GM19023 (cell line): Measurements from ENCODE around the gene MBL2.

ENCODE experiments used
- ATAC-seq: cut with Tn5 transposase; IDR thresholded peaks from one replicate; pipeline ENCODE4 v1.9.1; 2021; ENCODE audit warnings: mild to moderate bottlenecking, moderate library complexity; ENCODE audit not compliant: unreplicated experiment

MBL2 gene

GRCh38 chr10:52772623-52773022, at the start of gene MBL2:
TSS of gene MBL2 (minus strand) at chr10:52772784. CDS start at chr10:52771635, 1,149 bp downstream.
- ATAC-seq: no peak

DNA sequence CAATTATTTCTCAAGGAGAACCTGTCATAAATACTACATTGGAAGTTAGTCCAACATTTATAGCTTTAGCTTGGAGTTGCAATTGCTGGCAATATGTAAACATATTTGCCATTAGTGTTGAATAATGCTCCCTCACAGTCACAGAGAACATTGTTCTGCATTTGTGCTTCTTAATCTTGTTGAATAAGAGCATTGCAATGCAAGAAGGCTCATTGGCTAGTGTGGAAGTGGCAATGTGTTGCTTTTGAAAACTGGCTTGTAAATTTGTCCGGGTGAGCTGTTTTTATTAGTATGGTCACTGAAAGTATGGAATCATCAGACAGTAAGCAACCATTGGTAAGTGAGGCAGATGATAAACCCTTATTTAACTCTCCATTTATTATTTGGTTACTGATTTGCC, 47.7 kb upstream of the MBL2 start:
- ATAC-seq: no peak

DNA sequence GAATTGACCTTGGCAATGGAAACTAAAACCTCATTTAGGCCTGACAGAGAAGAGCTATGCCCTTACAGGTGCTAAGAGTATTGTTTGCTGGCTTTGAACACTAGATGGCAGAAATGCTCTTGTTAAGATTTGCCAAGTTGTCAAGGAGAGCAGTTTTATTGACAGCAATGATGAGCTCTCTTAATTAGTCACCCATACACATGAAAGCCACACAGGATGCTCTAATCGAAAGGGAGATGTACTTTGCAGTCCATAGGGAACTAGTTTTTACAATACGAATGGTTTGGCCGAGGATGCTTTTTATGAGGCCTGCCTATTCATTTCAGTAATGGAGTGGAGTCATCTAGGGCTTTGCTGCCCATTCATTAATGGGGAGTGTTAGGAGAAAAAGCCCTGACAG, 45.4 kb upstream of the MBL2 start:
- peak; percentile 94 for ATAC-seq

DNA sequence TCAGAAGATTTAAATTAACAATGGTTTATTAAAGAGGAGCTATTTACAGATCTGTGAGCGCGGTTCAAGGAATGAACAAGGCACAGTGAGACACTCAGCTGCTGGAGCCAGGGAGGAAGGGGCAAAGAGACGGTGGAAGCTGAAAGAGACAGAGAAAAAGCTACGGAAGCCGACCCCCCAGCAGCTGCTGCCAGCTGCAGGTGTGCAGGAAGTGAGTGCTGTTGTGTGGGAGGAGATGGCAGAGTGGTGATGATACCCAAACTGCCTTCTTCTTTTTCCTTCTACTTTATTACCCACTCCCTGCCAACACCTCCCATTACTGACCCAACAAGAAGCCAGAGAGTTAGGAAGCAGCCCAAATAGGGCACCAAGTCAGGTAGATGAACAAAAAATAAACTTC, 41.9 kb upstream of the MBL2 start:
- no peak for ATAC-seq

- no peak for ATAC-seq
Observed at GRCh38 chr10:52811776-52812175, 39.2 kb upstream of the MBL2 start.

- no peak for ATAC-seq
Observed at GRCh38 chr10:52810761-52811160, 38.2 kb upstream of the MBL2 start.

DNA sequence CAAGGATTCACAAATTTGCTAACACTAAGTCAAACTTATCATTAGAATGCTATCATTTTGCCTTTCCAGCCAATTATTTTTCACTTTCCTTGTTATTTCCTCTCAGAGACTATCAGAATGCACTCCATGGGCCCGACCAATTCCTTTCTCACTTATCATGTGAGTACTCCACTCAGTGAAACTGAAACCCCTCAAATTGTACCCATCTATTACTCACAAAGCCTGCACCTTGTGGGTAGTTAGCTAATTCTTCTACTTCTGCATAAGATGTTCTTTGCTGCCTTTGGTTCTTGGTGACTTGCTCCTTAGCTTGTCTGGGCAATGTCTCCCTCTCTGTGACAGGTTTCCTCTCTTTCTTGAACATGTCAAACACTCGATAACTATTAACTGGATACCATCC, 35.2 kb upstream of the MBL2 start:
- ATAC-seq: no peak

DNA sequence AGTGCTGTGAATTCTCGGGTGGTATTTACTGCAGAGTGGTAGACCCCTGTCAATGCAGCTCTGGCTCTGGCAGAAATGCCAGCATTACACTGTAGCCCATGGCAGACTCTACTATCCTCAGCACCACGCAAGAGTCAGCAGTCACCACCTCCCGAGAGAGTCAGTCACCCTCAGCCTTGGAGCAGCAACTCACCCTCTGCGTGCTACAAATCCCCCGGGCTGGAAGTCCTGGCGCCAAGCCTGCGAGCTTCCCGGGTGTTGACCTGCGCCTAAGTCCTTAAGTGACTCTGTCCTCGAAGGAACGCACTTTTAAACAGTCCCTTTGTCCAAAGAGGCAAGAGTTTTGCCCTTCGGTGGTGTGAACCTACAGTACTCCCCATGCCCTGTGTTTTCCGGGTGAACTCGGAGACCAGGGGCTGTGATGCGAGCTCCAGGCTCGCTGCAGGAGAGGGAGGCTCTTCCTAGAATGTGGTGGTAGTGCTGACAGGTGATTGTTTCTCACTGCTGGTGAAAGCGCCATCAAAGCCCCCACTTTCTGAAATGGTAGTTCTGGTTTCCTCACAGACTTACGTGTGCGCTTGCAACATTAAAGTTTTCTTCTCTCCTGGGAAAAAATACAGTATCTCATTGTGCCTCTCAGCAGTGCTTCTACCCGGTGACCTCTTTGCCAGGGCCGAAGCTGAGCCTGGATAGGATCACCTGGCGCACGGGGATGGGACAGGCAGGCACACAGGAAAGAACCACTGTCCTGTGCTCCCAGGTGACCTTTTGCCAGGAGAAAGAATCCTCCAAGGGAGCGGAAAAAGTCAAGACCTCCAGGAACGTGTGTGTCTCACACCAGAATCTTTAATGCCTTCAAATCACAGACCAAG, 33.1 kb upstream of the MBL2 start:
- ATAC-seq: no peak

- ATAC-seq: no peak
Observed at GRCh38 chr10:52801947-52802346, 29.4 kb upstream of the MBL2 start.

DNA sequence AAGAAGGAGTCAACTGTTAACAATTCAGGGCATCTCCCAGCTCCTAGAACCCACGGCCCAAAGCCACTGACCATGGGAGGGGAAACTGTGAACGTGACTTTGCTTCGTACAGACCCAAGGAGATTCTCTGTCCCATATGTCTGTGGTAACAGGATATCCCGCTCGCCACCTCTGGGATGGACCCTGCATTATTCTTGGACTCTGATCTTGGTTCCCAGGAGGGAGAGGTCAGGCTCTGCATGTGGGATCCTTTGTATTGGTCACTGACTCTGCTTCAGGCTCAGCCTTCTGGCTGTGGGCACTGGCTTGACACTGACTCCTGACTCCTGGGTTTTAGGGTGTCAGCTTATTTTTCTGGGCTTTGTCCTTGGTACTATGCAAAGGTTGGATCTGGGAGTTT, 13.5 kb upstream of the MBL2 start:
- no peak for ATAC-seq

DNA sequence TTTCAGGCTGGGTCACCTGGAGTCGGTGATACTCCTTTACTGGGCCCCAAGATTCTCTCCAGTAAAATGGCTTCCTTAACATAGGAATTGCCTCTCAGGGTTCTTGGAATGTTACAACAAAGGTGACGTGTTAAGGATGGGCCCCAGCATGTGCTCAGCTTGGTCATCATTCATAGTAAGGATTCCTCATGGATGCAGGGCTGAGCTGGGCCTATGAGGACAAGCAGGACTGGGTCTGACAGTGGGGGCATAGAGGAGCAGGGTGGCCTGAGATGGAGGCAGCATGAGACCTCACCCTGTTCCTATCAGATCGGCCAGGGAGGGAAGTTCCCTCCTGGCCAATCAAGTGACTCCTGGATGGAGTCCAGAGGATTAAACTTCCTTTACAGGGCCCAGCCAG, 12.8 kb upstream of the MBL2 start:
- ATAC-seq: no peak

DNA sequence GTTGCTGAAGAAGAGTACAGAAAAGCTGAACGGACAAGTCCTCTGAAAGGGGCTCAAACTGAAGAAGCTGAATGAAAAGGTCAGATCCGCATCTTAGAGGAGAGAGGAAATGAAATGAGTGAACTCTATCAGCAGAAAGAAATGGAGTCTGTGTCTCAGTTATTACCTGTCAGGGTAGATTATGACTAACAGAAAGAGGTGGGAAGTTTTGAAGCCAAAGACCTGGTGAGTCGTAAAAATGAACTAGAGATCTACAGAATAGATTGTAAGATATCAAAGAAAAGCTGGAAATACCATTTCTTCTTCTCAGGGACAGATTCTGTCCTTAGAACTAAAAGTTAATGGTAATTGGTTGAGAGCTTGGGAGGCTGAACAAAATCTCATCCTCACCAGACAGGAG, 11.1 kb upstream of the MBL2 start:
- no peak for ATAC-seq

DNA sequence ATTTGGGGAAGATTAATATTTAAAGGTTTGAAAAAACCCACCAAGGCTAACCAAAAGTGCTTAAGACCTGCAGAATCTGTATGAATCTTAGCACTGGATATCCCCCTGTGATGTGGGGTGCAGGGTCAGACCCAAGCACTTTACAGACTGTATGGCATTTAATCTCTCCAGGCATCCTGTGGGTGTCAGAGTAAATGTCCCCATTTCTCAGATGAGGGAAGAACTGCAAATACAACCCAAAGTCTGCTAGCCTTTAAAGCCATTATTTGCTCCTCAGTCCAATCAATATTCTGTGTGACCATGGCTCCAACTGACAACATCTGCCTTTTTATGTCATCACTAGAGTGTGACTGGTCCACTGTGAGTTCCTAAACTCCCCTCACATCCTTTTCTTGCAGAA, 10.0 kb upstream of the MBL2 start:
- no peak for ATAC-seq

- peak; percentile 6 for ATAC-seq
Observed at GRCh38 chr10:52780391-52781155, 8.0 kb upstream of the MBL2 start.

DNA sequence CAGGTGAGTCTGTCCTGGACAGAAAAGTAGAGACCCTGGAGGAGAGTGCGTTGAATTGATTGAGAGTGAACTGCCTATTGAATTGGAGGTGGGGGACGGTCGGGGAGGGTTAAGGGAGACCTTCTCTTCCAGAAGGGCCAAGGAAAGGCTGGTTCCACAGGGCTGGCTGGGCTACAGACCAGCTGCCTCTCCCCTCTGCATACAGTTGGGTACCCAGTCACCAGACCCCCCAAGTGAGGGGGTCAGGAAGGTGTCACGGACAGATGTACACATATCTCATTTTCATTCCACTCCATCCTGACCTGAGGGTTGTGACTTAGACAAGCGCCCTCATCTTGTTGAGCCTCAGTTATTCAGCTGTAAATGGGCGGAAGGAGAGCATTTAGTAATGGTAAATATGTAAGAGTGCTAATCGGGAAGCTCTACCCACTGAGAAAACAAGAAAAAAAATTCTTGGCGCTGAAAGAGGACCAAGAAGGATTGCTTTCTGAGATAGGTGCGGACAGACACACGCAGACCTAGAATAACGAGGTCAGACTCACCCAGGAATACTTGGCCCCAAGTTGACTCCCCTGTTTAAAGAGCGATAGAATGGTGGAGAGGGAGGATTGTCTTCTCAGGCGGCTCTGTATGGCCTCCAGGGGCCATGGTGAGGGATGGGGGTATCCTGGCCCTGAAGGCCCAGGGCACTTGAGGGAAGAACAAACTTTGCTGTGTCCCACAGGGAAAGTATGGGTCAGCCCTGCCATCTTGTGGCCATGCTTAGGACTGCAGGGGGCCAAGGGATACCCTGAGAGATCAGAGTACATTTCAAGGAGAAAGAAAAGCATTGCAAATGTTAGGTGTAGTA, 7.2 kb upstream of the MBL2 start:
- ATAC-seq: peak; percentile 93

- ATAC-seq: no peak
Observed at GRCh38 chr10:52778511-52779392, 6.2 kb upstream of the MBL2 start.

- ATAC-seq: no peak
Observed at GRCh38 chr10:52777414-52777813, 4.8 kb upstream of the MBL2 start.

GRCh38 chr10:52776471-52776903, 3.9 kb upstream of the MBL2 start:
- ATAC-seq: no peak

DNA sequence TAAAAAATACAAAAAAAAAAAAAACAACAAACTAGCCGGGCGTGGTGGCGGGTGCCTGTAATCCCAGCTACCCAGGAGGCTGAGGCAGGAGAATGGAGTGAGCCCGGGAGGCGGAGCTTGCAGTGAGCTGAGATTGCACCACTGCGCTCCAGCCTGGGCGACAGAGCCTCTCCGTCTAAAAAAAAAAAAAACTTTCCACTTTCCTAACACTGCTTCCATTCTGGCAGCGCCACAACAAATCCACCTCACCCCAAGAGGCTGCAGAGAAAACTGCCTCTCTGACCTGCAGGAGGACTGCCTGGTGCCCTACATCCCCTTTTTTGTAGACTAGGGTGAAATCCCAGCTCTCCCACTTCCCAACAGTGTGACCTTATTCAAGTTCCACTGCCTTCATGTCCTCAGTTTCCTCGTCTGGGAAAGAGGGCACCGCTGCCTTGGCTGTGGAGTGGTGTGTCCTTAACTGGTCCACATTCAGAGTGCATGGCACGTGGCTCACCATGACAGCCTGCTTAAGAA, 2.6 kb upstream of the MBL2 start:
- no peak for ATAC-seq

- ATAC-seq: no peak
Observed at GRCh38 chr10:52774600-52775106, 2.1 kb upstream of the MBL2 start.
